H1 (cell line): ENCODE results near the gene KLHL3. TPM values are rescaled to one million over a fixed set of nuclear protein-coding genes. Genes with fewer than 3 reads are reported as not detected.

Source experiments
- BCL11A ChIP-seq, 2 experiments: IDR thresholded peaks; one replicate each; pipeline ENCODE4 v1.6.1; 2011; ENCODE audit warnings: low read depth in 2 of 2, low read length in 2 of 2, mild to moderate bottlenecking in 2 of 2
- CREB1 ChIP-seq: IDR thresholded peaks from 2 replicates; pipeline ENCODE4 v1.6.1; 2012; ENCODE audit warnings: inconsistent platforms
- NRF1 ChIP-seq: IDR thresholded peaks from 2 replicates; pipeline ENCODE4 v1.6.1; 2011; ENCODE audit warnings: mild to moderate bottlenecking, low read depth, low read length, improper control_type of control experiment
- SIN3A ChIP-seq, 2 experiments: IDR thresholded peaks in 1 of 2; conservative IDR thresholded peaks in 1 of 2; 2 replicates each; pipeline ENCODE4 v1.6.1; 2011 to 2012; ENCODE audit warnings: low read length in 2 of 2, improper control_type of control experiment in 1 of 2, low read depth in 1 of 2, mild to moderate bottlenecking in 1 of 2
- SIX5 ChIP-seq: IDR thresholded peaks from 2 replicates; pipeline ENCODE4 v1.6.1; 2011; ENCODE audit warnings: mild to moderate bottlenecking, low read depth, low read length
- USF2 ChIP-seq: IDR thresholded peaks from 2 replicates; pipeline ENCODE4 v1.6.1; 2011; ENCODE audit warnings: low read length, improper control_type of control experiment
- polyA plus RNA-seq, 7 experiments: library from polyadenylated mRNA; depleted of rRNA in 3 of 7; stranded (reverse) in 5 of 7; unstranded in 2 of 7; fragments of >200 nt in 5 of 7; fragments of 200-250 nt in 2 of 7; gene quantifications; 1 replicate in 5 of 7; 2 replicates in 1 of 7; 4 replicates in 1 of 7; pipeline versions ENCODE4 v1.2.1 to v1.2.3, GENCODE V29; 2011 to 2013; ENCODE audit warnings: missing spikeins in 2 of 7, mixed read lengths in 2 of 7
- total RNA-seq: library from RNA; stranded (reverse); fragmentation: NEBNext Ultra II Directional; extraction: Animal tissue kit (Norgen Biotek cat#: 25700); gene quantifications from 2 replicates; pipeline ENCODE4 v1.2.1, GENCODE V29; 2021
- TF ChIP-seq, protein P1 (sequence below): IDR thresholded peaks from 2 replicates; pipeline ENCODE4 v1.6.1; 2011; ENCODE audit warnings: low read depth, mild to moderate bottlenecking, low read length; ENCODE audit not compliant: insufficient read depth

Gene KLHL3
- total and polyA plus RNA-seq, 2 of the 8 experiments (the other 6 are each of a cell fraction or from before 2014, with no cell fraction given): 7.4 to 13.7 TPM

DNA sequence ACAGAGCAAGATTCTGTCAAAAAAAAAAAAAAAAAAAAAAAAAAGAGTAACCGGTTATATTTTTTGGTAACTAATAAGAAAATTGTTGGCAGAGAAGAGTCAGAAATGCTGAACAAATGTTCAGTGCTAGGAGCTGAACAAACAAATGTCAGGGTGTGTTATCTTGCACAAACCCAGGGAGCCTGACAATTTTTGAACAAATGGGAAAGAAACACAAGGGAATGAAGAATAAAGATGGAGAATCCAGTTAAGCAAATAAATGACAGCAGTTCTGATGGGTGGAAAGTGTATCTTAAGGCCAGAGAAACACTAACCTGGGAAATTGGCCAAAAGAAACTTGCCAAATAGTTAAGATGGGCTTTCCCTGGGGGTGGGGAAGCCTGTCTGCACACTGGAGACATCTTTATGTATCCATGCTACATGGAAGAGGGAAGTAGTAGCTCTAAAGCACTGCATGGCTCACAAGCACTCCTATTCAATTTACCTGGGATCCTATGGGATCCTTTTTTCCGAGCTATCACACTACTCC, 23.7 kb downstream of the KLHL3 start (continued):
- TF ChIP-seq SIN3A (conservative IDR thresholded peaks at IDR 0.05 in 1 of 2, IDR thresholded peaks at IDR 0.05 in 1 of 2; ENCODE audit: low read depth in 1 of 2, low read length in 2 of 2) (no peak), SIX5 (no peak), USF2 (no peak), CREB1 (no peak), NRF1 (no peak), BCL11A (IDR thresholded peaks at IDR 0.05; ENCODE audit: low read depth in 2 of 2, low read length in 2 of 2) (no peak)
- TF ChIP-seq, protein P1, sequence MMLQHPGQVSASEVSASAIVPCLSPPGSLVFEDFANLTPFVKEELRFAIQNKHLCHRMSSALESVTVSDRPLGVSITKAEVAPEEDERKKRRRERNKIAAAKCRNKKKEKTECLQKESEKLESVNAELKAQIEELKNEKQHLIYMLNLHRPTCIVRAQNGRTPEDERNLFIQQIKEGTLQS: no peak
